ENCODE data around the gene EP400.
A peak's percentile ranks its signal among the peaks of the same experiment; 100 is the strongest.
"Not testable (repeated sequence)": the region's sequence is repeated elsewhere in the genome, so short reads cannot be mapped to it uniquely, and the experiment has no call there.

The EP400 gene

DNA sequence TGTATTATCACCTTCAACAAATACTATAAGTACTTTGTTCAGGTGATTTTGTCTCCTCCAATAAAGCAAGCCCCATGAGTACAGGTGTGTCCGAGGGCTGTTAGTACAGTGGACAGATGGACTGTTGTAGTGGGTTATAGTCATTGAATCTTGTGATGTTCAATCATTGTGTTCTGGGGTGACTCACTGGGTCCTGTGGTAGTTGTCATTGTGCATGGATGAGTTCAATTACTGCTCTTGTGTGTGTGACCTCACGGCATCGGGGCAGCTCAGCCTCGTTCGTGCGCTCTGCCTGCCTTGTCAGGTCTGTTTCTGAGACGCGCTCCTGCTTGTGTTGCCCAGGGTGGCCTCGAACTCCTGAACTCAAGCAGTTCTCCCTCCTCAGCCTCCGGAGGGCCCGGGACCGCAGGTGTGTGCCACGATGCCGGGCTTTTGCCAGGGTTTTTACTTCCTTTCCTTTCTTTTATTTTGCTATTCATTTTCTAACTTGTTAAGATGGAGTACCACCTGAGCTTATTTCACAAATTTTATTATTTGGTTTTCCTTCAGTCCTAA, 122.2 kb downstream of the EP400 start:
- DNase-seq = no peak

DNA sequence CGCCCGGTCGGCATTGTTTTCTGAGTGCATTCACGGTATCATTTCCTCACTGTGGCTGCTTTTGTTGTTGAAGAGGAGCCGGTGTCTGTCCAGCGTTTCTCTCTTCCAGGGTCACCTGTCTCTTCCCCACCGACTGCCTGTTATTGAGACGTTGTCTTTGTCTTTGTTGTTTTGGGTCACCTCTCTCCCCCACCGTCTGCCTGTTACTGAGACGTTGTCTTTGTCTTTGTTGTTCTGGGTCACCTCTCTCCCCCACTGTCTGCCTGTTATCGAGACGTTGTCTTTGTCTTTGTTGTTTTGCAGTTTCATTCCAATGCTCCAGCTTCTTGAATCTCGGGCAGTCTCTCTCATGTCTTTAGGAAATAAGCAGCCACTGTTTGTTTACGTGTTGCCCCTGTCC, 124.5 kb downstream of the EP400 start:
- no peak for DNase-seq

DNA sequence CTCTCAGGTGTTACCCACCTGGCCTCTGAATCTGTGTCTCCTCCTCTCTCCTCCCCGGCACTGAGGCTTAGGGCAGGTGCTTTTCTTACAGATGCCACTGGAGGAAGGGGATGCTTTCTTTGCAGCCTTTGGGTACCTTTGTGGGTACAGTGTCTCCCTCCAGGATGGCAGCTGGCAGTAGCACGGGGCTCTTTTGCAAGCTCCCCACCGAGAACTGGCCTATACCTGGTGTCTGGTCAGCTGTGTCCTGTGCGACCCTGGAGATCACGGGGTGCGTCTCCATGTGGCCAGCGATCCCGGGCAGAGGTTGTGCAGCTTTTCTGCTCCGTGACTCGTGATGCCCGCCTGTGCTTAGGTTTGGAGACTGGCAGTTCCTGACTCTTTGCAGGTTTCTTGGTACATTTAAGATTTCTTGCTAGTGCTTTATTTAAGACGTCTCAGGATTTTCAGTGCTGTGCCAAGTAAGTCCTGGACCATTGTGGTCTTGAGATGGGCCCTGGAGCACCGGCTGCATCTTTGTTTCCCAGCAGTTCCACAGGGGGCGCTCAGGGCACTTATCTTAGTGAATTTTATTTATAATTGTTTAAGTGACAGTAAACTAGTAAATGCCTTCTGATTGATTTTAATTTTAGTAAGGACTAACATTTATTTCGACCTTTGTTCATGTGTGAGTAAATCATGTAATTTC, 125.4 kb downstream of the EP400 start:
- DNase-seq = no peak

- no peak for DNase-seq
Measured at GRCh38 chr12:132075714-132076553, 126.2 kb downstream of the EP400 start.

- DNase-seq = no peak
Measured at GRCh38 chr12:132076711-132077110, 127.0 kb downstream of the EP400 start.

GRCh38 chr12:132077322-132078100, 127.8 kb downstream of the EP400 start:
- no peak for DNase-seq

DNA sequence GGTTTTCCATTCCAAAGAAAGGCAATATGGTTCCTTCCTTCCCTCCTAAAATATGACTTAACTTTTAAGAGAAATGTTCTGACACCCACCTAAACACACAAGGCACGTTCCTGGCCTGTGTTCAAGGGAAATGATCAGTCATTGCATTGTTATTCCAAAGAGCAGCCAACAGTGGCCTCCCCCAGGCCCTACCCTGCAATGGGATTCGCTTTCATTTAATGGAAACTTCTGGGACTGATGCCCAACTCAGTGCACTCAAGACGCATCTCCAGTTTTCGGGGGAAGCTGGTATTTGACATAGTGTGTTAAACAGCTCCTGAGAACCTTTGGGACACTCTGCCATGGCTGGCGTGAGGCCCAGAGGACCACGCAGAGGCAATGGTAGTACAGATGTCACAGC, 128.4 kb downstream of the EP400 start:
- DNase-seq = no peak

GRCh38 chr12:132079200-132079599, 129.5 kb downstream of the EP400 start:
- no peak for DNase-seq

DNA sequence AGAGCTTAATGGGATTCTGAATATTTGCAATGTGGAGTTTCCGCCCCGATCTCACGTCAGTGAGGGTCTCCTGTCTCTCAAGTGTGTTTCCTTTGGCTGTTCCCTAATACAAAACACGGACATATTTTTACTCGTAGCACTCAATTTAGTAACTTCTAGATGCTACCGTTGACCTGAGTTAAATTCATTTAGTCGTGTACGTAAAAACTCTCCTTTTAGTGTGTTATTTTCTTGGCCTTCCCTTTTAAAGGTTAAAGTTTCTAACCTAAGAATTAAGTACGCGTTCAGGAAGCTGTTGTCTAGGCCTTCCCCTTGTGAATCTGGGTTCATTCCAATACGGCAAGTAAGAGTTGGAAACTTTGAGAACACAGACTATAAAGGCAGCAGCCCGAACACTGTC, 130.0 kb downstream of the EP400 start:
- DNase-seq = no peak

DNA sequence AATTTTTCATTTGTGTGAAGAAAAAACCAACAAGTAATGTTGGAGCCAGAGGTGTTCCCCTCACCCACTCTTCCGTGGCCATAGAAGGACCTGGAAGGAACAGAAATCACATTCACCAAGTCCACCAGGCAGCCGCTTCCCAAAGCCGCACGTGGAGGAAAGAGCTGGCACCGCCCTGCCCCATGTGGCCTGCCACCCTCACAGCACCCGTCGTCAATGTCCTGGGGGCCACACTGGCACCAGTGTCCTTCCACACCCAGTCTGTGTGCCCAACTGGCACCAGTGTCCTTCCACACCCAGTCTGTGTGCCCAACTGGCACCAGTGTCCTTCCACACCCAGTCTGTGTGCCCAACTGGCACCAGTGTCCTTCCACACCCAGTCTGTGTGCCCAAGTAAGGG, 130.8 kb downstream of the EP400 start:
- not testable (repeated sequence) for DNase-seq

DNA sequence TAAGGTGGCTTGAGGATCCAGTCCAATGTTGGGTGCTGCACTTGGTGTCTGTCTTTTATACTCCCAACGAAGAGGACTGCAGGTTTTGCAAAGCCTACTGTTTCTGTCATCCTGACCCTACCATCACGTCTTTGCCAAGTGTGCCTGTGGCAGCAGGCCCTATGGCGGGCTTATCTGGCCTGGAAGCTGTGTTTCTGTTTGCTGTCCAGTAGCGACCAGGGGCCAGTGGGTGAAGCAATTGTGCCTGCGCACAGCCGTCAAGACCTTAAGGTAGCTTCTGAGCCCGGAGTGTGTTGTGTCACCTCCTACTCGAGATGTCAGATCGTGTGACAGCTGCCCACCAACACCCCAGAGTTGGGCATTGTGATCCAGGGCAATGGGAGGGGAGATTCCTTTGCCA, 131.7 kb downstream of the EP400 start:
- DNase-seq = no peak

- no peak for DNase-seq
Measured at GRCh38 chr12:132083614-132083940, 133.8 kb downstream of the EP400 start.

GRCh38 chr12:132083941-132084620, 134.3 kb downstream of the EP400 start:
- DNase-seq = peak; percentile 69

GRCh38 chr12:132084621-132085290, 135.0 kb downstream of the EP400 start:
- no peak for DNase-seq

DNA sequence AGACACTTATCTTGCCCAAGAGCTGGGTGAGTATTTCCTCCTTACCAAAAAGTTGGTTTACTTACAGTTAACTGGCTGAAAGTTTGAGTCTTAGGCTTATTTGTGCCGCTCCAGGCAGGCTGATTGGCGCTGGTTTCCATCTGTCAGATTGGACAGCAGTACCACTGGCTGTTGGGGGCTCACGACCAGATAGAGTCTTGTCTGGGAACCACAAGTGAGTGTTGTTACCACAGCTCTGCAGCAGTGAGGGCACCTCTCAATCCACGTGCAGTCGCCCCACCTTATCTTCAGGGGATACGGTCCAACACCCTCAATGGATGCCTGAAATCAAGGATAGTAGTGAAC, 135.5 kb downstream of the EP400 start:
- DNase-seq = no peak

DNA sequence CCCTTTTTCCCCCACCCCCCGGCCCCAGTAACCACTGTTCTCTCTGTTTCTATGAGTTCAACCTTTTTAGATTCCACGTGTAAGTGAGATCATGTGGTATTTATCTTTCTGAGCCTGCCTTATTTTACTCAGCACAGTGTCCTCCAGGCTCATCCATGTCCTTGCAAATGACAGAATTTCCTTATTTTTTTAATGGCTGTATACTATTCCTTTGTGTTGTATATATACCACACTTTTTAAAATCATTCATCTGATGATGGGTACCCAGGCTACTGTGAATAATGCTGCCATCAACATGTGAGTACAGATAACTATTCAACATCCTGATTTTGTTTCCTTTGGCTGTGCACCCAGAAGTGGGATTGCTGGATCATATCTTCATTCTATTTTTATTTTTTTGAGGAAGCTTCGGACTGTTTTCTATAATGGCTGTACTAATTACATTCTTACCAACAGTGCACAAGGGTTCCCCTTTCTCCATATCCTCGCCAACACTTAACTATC, 139.7 kb downstream of the EP400 start:
- no peak for DNase-seq

- no peak for DNase-seq
Measured at GRCh38 chr12:132094269-132094891, 144.6 kb downstream of the EP400 start.

GRCh38 chr12:132095520-132096409, 146.0 kb downstream of the EP400 start:
- DNase-seq = no peak

DNA sequence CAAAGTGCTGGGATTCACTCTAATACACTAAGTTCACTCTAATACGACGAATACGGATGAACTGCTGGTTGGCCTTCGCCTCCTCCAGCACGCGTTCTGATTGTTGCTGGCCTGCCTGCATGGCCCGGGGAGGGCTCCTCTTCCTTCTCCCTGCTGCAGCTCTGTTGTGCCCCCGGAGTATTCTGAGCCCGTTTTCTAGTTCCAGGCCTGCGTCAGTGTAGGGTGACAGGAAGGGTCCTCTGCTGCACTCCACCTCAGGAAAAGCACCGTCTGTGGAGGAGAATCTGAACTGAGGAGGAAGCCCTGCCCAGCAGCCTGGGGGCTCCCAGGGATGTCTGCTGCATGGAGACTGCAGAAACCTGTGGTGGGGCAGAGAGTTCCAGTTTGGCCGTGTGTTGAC, 150.0 kb downstream of the EP400 start:
- DNase-seq = no peak

DNA sequence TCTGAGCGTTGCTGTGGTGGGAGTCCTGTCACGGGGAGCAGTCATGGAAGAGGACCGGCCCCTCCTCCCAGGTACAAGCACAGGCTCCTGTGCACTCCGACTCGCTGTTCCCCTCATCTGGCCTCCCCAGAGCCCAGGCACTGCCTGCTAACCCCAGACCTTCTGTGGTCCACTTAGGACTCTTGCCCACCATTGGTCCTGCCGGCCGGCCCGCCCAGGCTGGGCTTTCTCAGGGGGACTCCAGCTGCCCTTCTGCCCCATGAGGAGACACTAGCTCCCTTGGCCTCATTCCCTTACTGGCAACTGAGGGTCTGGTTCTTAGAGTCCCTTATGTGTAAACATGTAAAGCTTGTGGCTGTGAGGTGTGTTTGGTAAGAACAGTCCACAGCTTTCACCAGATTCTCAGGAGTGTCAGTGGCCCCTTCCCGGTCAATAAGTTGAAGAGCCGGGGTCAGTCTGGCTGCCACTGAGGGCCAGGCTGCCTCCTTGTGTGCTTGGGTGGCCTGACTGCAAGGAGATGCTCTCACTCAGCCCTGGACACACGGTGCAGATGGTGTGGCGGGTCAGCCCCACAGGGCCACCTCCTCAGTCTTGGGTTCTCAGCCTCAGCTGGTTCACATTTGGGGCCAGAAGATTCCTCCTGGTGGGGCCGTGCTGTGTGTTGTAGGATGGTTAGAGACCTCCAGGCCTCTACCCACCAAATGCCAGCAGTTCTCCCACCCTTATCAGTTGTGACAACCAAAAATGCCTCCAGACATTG, 150.7 kb downstream of the EP400 start:
- no peak for DNase-seq

Measured in NCI-H2029 treated with DMSO at 0.1 percent for 48 hours (cell line).